Limb (tissue), 2 donors: Measurements from ENCODE around the gene SDE2.
A peak's percentile ranks its signal among the peaks of the same experiment; 100 is the strongest.
"Not testable (repeated sequence)": the region's sequence is repeated elsewhere in the genome, so short reads cannot be mapped to it uniquely, and the experiment has no call there.

Source experiments
- DNase-seq, 2 donors: peaks; one replicate each; pipeline ENCODE4 v3.0.0-alpha.2; 2016; ENCODE audit errors: extremely low spot score in 2 of 2

SDE2 gene

DNA sequence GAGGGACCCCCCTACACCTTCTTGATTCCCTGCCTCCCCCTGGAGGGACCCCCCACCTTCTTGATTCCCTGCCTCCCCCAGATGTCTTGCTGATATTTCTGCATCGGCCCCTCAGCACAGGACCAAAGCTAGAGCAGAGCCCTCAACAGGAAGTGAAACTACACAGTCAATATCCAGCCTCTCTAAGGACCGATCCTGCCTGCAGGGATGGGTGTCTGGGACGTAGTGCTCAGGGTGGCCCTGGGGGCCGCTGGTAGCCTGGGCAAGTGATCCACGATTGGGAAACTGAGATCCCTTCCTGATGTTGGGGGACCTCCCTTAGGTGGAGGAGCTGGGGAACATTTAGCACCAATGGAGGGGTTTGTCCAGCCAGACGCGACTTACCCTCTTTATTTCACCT lies 54.2 kb downstream of the SDE2 start:
- DNase-seq, result no peak

DNA sequence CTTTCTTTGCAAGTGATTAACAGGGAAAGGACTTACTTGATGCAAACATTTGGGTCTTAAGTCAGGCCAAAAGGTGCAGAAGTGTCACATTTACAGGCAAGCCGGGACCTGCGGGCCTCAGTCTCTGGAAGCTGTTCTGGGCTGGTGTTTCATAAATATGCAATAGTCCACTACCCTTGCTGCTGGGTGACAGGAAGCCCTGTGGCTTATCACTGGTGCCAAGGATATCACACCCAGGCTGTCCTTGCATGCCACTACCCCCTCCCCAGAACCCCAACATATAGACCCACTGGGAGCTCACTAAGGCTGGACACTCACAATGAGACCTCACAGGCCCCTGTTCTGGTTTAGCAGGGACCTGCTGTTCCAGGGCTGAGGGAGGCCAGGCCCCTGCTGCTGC lies 54.8 kb downstream of the SDE2 start:
- DNase-seq, result no peak

DNA sequence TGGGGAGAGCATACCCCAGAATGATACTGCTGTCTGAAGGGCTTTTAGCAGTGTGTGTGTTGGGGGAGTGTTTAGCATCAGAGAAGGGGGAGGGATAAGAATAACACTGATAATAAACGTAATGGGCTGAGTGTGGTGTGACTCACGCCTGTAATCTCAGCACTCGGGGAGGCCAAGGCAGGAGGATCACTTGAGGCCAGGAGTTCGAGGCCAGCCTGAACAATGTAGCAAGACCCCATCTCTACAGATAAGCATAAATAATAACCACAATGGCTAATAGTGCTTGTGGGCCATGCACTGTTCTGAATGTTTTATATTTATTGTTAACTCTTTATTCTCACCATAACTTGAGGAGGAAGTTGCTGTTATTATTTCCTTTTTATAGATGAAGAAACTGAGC lies 55.6 kb downstream of the SDE2 start:
- no peak for DNase-seq

DNA sequence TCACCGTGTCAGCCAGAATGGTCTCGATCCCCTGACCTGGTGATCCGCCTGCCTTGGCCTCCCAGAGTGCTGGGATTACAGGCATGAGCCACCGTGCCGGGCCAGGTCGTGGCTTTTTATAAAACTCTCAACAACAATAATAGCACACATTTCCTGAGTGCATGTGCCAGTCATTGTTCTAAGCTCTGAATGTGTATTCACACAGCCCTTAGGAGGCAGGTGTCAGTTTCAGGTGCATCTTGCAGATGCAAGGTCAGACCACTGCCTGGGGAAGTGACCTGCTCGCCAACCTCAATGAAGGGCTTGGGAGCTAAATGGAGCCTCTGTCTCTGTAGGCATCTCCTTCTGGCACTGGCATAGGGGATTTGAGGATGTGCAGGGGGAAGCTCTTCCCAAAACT lies 56.6 kb downstream of the SDE2 start:
- no peak for DNase-seq

DNA sequence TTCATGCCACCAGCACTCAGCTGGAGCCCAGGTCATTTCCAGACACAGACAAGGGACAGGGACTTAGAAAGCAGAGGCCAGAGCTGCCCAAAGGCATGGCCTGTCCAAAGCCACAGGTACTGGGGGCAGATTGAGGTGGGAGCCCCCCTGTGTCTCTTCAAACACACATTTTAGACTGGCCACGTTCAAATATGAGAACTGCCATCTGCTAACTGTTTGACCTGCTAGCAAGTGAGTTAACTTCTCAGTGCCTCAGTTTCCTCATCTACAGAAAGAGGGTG lies 57.3 kb downstream of the SDE2 start:
- no peak for DNase-seq

DNA sequence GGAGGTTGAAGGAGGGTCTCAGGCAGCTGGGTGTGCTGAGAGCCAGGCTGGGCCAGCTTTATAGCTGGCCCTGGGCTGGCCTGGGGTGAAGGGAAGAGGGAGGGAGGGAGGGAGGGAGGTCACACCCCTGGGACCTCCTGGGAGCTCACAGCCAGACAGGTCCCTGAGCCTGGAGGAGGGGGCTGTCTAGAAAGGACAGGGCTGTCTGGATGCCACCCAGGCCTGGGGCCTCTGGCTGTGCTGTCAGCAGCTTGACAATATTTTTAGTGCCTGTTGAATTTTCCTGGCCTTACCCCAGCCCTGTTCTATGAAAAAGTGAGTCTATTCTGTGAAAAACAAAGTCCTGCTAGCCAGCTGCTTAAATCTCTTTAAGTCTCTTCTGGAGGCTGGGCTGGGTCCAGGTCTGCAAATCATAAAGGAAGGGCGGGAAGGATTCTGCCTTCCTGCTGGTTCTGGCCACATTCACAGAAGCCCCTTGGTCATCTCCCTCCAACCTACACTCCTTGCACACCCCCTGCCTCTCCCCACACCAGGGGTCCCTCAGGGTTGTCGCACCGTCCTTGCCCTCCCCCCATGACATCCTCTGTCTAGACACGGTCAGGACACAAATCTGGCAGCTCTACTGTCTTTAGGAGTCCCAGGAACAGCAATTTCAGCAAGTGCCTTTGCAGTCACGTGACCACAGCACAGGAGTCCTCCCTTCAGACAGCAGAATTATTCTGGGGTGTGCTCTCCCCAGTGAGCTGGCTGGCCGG lies 57.8 kb downstream of the SDE2 start, which contains the start of gene LEFTY2:
Gene LEFTY2 (minus strand): TSS at position 34 of the 755 bp plus-strand sequence. CDS start 80 bp downstream, outside the sequence.
- peak; percentile 39 to 55 for DNase-seq

DNA sequence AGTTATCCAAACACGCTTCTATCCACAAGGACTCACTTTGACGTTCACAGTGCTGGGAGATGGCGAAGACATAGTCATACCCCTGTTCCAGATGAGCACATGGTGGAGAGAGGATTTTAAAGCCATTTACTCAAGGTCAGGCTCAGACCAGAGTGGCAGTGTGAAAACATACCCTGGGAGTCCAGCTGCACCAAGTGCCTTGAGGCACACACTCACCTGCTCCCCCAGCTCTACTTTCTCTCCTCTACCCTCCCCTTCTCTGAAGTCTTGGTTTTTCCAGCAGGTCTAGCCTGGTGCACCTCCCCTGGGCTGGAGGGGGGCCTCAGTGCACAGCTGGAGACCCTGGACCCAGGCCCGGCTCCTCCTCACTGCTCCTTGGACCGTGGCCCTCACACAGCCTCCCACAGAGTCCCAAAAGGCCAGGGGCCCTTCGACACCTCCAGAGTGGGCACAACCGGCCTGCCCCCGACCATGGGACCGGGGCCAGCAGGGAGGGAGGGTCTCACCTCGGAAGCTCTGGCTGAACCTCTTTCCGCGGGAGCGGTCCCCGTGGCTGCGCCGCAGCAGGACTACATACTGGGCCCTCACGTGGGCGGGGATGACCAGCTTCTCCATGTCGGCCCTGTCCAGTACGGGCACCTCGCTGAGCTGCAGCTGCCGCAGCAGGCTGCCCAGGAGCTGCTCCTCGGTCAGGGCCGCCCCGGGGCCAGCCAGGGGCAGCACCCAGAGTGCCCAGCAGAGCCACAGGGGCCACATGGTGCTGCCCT lies 58.6 kb downstream of the SDE2 start:
- no peak for DNase-seq

DNA sequence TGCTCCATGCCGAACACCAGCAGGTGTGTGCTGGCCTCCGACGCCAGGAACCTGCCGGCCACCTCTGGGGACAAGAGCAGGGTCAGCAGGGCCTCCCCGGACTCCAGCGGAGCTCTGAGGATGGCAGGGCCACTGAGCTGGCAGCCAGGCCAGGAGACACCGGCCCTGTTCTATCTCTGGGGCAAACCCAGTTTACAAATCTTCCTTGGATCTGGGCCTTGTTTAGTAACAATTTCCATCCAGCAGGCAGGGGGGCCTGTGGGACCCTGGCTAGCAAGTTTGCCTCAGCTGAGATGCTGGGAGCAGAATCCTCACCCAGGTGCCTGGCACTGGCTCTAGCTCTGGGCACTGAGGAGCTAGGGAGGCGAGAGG lies 59.2 kb downstream of the SDE2 start:
- not testable (repeated sequence) for DNase-seq

DNA sequence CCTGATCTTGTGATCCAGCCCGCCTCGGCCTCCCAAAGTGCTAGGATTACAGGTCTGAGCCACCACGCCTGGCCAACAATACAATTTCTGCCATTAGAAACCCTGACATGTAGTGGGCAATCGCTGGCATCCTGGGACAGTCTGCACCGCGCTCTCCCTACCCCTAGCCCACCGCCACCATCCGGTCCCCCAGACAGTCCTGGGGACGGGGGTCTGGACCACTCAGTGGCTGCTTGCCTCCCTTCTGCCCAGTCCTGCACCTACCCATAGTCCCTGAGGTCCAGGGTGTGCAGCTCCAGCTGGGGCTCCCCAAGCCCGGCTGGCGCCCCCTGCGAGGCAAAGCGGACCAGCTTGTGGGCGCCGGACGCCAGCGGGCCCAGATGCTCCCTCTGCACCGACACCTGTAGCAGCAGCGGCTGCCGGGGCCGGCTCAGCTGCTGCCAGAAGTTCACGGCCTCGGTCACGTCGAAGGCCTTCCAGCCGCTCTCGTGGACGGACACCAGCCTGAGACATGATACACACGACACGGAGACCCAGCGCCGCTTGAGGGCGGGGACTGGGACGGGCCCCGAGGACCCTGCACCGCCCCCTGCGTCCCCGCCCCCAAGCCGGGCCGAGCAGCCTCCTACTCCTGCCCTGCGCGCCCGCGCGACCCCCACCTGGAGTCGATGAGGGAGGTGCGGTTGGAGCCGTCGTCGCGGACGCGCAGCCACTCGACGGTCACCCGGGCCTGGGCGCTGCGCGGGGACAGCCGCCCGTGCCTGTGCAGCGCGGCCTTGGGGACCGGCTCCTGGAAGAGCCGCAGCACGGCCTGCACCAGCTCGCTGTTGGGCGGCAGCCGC lies 59.8 kb downstream of the SDE2 start:
- DNase-seq, result not testable (repeated sequence)

DNA sequence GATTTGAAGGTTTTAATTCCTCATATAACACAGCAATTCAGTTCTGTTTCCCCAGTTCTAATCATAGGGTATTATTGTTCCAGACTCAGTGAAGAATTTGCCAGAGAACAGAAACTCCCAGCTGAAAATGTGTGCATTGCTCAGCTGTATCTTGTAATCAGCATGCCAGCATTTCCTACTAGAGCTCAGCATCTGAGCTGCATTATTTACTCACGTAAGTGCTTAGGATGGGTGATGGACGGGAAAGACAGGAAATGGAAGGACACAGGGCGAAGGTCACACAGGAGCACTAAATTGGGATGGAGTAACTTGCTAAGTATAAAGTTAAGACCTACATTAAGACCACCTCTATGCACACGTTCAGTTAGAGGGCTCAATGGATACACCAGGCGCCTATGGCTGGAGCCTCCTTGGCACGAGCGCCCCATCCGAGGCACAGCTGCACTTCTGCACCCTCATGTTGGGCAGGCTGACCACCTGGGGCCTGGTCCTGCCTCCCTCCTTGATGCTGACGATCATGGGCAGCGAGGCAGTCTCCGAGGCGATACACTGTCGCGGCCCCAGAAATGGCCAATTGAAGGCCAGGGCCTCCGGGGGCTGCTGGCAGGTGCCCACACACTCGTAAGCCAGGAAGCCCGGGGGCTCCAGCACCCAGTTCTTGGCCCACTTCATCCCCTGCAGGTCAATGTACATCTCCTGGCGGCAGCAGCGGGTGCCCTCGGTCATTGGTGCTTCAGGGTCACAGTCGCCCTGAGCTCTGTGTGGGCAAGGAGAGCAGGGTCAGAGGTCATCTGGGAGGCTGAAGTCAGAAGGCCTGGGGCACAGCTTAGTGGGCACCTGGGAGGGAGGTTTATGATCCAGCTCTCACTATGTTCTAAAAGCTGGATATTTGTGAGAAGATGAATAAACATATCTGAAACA lies 61.8 kb downstream of the SDE2 start:
- DNase-seq, result no peak

DNA sequence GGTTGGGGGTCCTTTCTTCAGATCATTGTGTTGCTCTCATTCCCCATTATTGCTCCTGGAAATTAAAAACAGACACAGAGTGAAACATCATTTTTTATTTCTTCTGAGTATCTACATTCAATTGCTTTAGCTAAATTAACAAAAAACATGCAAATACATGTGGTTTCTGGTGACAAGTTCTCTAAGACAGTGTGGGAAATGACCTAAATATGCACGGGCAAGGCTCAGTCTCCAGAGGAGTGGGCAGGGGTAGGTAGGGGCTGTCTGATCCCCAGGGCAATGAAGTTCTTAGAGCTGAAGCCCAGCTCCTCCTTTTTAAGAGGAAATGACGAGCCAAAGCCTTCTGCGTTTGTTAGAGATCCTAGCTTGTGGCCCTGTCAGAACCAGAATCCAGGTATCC lies 62.6 kb downstream of the SDE2 start:
- DNase-seq, result no peak

DNA sequence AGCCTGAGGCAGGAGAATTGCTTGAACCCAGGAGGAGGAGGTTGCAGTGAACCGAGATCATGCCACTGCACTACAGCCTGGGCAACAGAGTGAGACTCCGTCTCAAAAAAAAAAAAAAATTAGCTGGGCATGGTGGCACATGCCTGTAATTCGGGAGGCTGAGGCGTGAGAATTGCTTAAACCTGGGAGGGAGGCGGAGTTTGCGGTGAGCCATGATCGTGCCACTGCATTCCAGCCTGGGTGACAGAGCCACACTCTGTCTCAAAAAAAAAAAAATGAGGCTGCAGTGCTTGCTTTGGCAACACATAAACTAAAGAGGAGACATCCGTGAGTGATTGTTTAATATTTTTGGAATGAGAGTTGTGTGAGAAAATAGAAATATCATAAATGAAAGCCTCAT lies 63.1 kb downstream of the SDE2 start:
- DNase-seq, result not testable (repeated sequence)

DNA sequence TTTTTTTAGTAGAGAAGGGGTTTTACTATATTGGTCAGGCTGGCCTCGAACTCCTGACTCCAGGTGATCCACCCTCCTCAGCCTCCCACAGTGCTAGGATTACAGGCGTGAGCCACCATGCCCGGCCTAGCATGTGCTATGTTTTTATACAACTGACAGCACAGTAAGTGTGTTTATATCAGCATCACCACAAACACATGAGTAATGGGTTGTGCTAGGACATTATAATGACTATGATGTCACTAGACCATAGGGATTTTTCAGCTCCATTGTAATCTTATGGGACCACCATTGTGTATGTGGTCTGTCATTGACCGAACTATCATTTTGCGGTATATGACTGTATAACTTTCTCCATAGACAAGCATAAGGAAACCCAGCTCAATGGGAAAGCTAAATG lies 64.4 kb downstream of the SDE2 start:
- no peak for DNase-seq

DNA sequence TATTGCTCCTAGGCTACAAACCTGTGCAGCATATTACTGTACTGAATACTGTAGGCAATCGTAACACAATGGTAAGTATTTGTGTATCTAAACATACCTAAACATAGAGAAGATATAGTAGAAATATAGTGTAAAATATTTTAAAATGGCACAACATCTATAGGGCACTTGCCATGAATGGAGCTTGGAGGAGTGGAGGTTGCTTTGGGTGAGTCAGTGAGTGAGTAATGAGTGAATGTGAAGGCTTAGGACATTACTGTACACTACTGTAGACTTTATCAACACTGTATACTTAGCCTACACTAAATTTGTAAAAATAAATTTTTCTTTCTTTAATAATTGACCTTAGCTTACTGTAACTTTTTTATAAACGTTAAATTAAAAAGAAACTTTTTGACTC lies 66.1 kb downstream of the SDE2 start:
- no peak for DNase-seq
